ENCODE results near the gene SERPINB6.
A peak's percentile ranks its signal among the peaks of the same experiment; 100 is the strongest.
"Not testable (repeated sequence)": the region's sequence is repeated elsewhere in the genome, so short reads cannot be mapped to it uniquely, and the experiment has no call there.

The SERPINB6 gene

DNA sequence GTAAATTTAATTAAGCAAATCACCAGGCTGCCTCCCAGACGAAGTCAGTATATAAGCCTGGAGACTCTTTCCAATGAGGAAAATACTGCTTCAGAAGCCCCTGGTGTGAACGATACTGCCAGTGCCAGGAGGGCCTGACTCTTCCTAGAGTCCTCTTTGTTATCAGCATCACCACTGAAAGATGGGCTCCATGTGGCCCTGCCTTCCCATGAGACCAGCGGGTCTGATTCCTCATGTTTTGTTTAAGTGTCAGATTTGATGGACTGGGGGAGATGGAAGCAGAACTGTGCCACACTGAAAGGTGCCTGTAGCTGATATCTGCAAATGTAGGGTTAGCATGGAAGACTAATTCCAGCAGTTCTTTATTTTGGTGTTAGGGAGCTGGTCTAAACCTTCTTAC lies 36.2 kb upstream of the SERPINB6 start:
- no peak overlapping the region for H3K4me3 ChIP-seq (ENCODE audit: low read length)
- DNase-seq (ENCODE audit: low read depth), result no peak
- TF ChIP-seq, protein P1, sequence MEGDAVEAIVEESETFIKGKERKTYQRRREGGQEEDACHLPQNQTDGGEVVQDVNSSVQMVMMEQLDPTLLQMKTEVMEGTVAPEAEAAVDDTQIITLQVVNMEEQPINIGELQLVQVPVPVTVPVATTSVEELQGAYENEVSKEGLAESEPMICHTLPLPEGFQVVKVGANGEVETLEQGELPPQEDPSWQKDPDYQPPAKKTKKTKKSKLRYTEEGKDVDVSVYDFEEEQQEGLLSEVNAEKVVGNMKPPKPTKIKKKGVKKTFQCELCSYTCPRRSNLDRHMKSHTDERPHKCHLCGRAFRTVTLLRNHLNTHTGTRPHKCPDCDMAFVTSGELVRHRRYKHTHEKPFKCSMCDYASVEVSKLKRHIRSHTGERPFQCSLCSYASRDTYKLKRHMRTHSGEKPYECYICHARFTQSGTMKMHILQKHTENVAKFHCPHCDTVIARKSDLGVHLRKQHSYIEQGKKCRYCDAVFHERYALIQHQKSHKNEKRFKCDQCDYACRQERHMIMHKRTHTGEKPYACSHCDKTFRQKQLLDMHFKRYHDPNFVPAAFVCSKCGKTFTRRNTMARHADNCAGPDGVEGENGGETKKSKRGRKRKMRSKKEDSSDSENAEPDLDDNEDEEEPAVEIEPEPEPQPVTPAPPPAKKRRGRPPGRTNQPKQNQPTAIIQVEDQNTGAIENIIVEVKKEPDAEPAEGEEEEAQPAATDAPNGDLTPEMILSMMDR (IDR thresholded peaks at IDR 0.05; ENCODE audit: insufficient read depth, low read depth, low read length, missing control alignments), result no peak

GRCh38 chr6:3006476-3006875 lies 35.1 kb upstream of the SERPINB6 start:
- no peak for DNase-seq (ENCODE audit: low read depth)
- H3K4me3 ChIP-seq (ENCODE audit: low read length), result no peak overlapping the region
- TF ChIP-seq, protein P1 (IDR thresholded peaks at IDR 0.05; ENCODE audit: insufficient read depth, low read depth, low read length, missing control alignments), result no peak

- TF ChIP-seq, protein P1 (IDR thresholded peaks at IDR 0.05; ENCODE audit: insufficient read depth, low read depth, low read length, missing control alignments), result no peak
- no peak overlapping the region for H3K4me3 ChIP-seq (ENCODE audit: low read length)
- DNase-seq (ENCODE audit: low read depth), result no peak
These were observed 34.5 kb upstream of the SERPINB6 start for GRCh38 chr6:3005874-3006273.

DNA sequence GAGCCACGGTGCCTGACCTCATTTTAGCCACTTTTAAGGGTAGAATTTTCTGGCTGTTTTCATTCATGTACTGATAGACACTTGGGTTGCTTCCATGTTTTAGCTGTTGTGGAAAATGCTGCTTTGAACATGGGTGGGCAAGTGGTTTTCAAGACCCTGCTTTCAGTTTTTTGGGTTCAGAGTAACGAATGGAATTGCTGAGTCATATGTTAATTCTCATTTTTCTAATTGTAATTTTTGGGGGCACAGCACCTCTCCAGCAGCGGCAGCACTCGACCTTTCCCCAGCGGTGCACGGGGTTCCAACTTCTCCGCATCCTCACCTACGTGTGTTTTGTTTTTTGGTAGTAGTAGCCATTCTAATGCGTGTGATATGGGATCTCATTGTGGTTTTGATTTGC lies 33.7 kb upstream of the SERPINB6 start:
- TF ChIP-seq, protein P1 (IDR thresholded peaks at IDR 0.05; ENCODE audit: insufficient read depth, low read depth, low read length, missing control alignments), result no peak
- no peak overlapping the region for H3K4me3 ChIP-seq (ENCODE audit: low read length)
- DNase-seq (ENCODE audit: low read depth), result no peak

DNA sequence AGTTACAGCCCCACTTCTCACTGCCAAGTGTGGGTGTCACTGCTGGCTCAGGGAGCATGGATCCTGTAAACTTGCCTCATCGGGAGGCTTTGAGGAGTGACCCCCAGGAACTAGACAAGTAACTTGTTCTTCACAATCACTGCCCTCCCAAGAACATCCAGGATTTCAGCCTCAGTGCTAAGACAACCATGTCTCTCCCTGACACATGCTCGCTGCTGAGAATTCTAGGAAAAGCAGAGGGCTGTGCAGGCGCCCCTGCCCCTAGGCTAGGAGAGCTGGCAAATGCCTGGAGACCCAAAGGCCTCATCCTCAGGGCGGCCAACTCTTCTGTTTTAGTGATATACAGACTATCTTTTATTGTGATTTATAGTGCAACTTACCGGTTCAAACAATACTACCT lies 31.9 kb upstream of the SERPINB6 start:
- not testable (repeated sequence) for DNase-seq (ENCODE audit: low read depth); H3K4me3 ChIP-seq (ENCODE audit: low read length)

- TF ChIP-seq, protein P1 (IDR thresholded peaks at IDR 0.05; ENCODE audit: insufficient read depth, low read depth, low read length, missing control alignments), result peak; percentile 66
- no peak overlapping the region for H3K4me3 ChIP-seq (ENCODE audit: low read length)
- DNase-seq (ENCODE audit: low read depth), result peak; percentile 81
These were observed 30.5 kb upstream of the SERPINB6 start for GRCh38 chr6:3001773-3002293.

DNA sequence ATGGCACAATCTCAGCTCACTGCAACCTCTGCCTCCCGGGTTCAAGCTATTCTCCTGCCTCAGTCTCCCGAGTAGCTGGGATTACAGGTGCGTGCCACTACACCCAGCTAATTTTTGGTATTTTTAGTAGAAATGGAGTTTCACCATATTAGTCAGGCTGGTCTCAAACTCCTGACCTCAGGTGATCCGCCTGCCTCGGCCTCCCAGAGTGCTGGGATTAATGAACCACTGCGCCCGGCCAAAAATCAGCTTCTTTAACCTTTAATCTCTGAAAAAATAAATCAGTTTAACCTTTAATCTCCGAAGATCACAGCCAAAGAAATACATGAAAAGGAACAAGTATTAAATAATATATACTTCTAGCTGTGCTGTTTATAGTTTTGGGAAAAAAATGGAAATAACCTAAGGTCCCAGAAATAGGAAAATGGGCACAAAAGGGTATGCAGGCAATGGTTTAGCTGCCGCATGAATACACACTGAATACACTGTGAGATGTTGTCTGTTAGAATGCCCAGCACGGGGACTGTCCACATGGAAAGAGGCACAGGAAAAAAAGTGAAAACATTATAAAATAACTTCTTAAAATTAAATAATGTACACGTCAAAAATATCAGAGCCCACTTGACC lies 29.9 kb upstream of the SERPINB6 start:
- DNase-seq (ENCODE audit: low read depth), result no peak
- no peak overlapping the region for H3K4me3 ChIP-seq (ENCODE audit: low read length)
- TF ChIP-seq, protein P1 (IDR thresholded peaks at IDR 0.05; ENCODE audit: insufficient read depth, low read depth, low read length, missing control alignments), result no peak

Measured in epithelial cell of esophagus (primary cell).